ENCODE data around the gene FBXO38. TPM values are rescaled to one million over a fixed set of nuclear protein-coding genes. Genes with fewer than 3 reads are reported as not detected.

FBXO38 gene
- total RNA-seq, 1 experiment from 2014 or later = 35.8 TPM

GRCh38 chr5:148352696-148353095 lies 31.1 kb upstream of the FBXO38 start:
- Mint-ChIP-seq H3K36me3 (no peaks in the 10 kb centered on the region), H3K27ac (no peak overlapping the region), H3K9me3 (no peaks in the 10 kb centered on the region), H3K4me1 (no peaks in the 10 kb centered on the region), H3K4me3 (no peak overlapping the region), H3K27me3 (ENCODE audit: low read depth) (no peaks in the 10 kb centered on the region; the same call in none of the 2 replicates)
- ChIA-PET POLR2A (no interaction called here), CTCF (no interaction called here)
- DNase-seq (ENCODE audit: low spot score) (no peak), ATAC-seq (no peak)
- TF ChIP-seq NR1H2 (CRISPR knock-in tag; IDR thresholded peaks at IDR 0.05) = no peak
- TF ChIP-seq ZNF416 (CRISPR knock-in tag; IDR thresholded peaks at IDR 0.05) = no peak
- TF ChIP-seq USF2 (CRISPR knock-in tag; IDR thresholded peaks at IDR 0.05) = no peak
- TF ChIP-seq SMAD4 (CRISPR knock-in tag; IDR thresholded peaks at IDR 0.05) = no peak
- no peak for TF ChIP-seq NFATC4 (CRISPR knock-in tag; IDR thresholded peaks at IDR 0.05)
- TF ChIP-seq ZBTB43 (CRISPR knock-in tag; IDR thresholded peaks at IDR 0.05) = no peak
- no peak for TF ChIP-seq NFE2L1 (CRISPR knock-in tag; IDR thresholded peaks at IDR 0.05)
- no peak for TF ChIP-seq CREM (CRISPR knock-in tag; IDR thresholded peaks at IDR 0.05)

GRCh38 chr5:148353634-148354033 lies 30.1 kb upstream of the FBXO38 start:
- no peak for DNase-seq (ENCODE audit: low spot score)
- ATAC-seq = no peak
- CTCF ChIA-PET = no interaction called here
- H3K4me3 Mint-ChIP-seq = no peak overlapping the region
- H3K27me3 Mint-ChIP-seq (ENCODE audit: low read depth) = no peaks in the 10 kb centered on the region
- H3K27ac Mint-ChIP-seq = no peak overlapping the region
- no peaks in the 10 kb centered on the region for H3K36me3 Mint-ChIP-seq
- POLR2A ChIA-PET = no interaction called here
- no peaks in the 10 kb centered on the region for H3K9me3 Mint-ChIP-seq
- no peaks in the 10 kb centered on the region for H3K4me1 Mint-ChIP-seq
- TF ChIP-seq MYBL2 (CRISPR knock-in tag; IDR thresholded peaks at IDR 0.05) (no peak), TP53 (CRISPR knock-in tag; IDR thresholded peaks at IDR 0.05) (no peak), SP1 (CRISPR knock-in tag; conservative IDR thresholded peaks at IDR 0.05) (no peak), ZNF281 (CRISPR knock-in tag; IDR thresholded peaks at IDR 0.05) (no peak), ZNF232 (CRISPR knock-in tag; IDR thresholded peaks at IDR 0.05) (no peak), ZBTB43 (CRISPR knock-in tag; IDR thresholded peaks at IDR 0.05) (no peak), ELF4 (CRISPR knock-in tag; IDR thresholded peaks at IDR 0.05; ENCODE audit: low read depth) (no peak), PREB (CRISPR knock-in tag; IDR thresholded peaks at IDR 0.05; ENCODE audit: borderline replicate concordance) (no peak), ZNF512 (CRISPR knock-in tag; IDR thresholded peaks at IDR 0.05; ENCODE audit: borderline replicate concordance) (no peak), ZNF396 (CRISPR knock-in tag; IDR thresholded peaks at IDR 0.05; ENCODE audit: borderline replicate concordance) (no peak), IRF1 (CRISPR knock-in tag; IDR thresholded peaks at IDR 0.05) (no peak), MAX (CRISPR knock-in tag; IDR thresholded peaks at IDR 0.05) (no peak), USF2 (CRISPR knock-in tag; IDR thresholded peaks at IDR 0.05) (no peak), HMGXB4 (CRISPR knock-in tag; IDR thresholded peaks at IDR 0.05) (no peak), MXD4 (CRISPR knock-in tag; IDR thresholded peaks at IDR 0.05; ENCODE audit: borderline replicate concordance) (no peak), ZNF416 (CRISPR knock-in tag; IDR thresholded peaks at IDR 0.05) (no peak), ESRRA (CRISPR knock-in tag; IDR thresholded peaks at IDR 0.05; ENCODE audit: borderline replicate concordance) (no peak), ZNF121 (CRISPR knock-in tag; IDR thresholded peaks at IDR 0.05) (no peak)
